GM19438 (cell line): ENCODE measurements around the gene ATP8A2.

Experiments used
- ATAC-seq: cut with Tn5 transposase; IDR thresholded peaks from one replicate; pipeline ENCODE4 v1.9.1; 2021; ENCODE audit warnings: low read depth; ENCODE audit not compliant: unreplicated experiment

Gene ATP8A2

GRCh38 chr13:25719666-25720065 is 347.9 kb downstream of the ATP8A2 start:
- no peak for ATAC-seq

GRCh38 chr13:25722893-25723292 is 351.1 kb downstream of the ATP8A2 start:
- ATAC-seq = no peak

DNA sequence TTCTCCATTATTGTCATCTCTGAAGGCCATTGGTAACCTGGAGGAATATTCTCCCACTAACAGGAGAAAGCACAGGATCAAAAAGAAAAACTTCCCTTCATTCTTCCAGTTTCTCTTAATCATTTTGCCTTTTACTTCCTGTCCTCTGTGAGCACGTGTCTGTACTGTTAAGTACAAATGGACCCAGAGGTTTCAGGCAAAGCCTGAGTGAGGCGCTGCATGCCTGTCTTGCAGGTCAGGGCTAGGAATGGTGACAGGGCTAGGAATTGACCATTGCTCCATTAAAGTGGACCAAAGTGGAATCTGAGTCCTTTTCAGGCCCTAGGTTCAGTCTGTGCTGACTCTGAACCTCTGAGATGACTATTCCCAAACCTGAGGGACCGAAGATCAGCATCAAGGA is 353.3 kb downstream of the ATP8A2 start:
- ATAC-seq = no peak

DNA sequence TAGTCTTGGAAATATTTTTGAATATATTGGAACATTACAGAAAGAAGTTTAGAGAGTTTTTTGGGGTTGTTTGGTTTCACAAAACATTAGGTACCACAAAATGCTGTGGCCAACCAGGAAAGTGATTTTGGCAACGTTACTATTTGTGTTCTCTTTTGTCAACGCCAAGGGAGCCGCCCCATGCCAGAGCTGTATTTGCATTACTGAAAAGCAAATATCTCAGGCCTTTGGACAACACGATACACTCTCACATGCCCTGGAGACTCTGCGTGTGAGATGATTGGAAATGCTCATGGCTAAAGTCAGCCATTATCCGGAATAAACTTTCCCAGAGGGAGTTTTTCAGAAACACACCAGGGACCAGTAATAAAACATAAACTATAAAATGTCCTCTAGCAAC is 355.5 kb downstream of the ATP8A2 start:
- no peak for ATAC-seq

- ATAC-seq = no peak
These were observed 356.0 kb downstream of the ATP8A2 start for GRCh38 chr13:25727810-25728209.

GRCh38 chr13:25729201-25729600 is 357.4 kb downstream of the ATP8A2 start:
- ATAC-seq = no peak

DNA sequence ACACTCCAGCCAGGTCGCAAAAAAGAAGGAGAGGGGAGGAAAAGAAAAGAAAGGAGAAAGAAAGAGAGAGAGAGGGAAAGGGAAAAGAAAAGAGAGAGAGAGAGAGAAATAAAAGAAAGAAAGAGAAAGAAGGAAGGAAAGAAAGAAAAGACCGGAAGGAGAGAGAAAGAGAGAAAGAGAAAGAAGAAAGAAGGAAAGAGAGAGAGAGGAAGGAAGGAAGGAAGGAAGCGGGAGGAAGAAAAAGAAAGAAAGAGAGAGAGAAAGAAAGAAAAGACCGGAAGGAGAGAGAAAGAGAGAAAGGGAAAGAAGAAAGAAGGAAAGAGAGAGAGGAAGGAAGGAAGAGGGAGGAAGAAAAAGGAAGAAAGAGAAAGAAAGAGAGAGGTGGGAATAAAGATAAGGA is 359.3 kb downstream of the ATP8A2 start:
- ATAC-seq = no peak

- ATAC-seq = no peak
These were observed 359.8 kb downstream of the ATP8A2 start for GRCh38 chr13:25731536-25731935.

GRCh38 chr13:25732111-25732865 is 360.5 kb downstream of the ATP8A2 start:
- no peak for ATAC-seq

- no peak for ATAC-seq
These were observed 361.3 kb downstream of the ATP8A2 start for GRCh38 chr13:25733001-25733491.

DNA sequence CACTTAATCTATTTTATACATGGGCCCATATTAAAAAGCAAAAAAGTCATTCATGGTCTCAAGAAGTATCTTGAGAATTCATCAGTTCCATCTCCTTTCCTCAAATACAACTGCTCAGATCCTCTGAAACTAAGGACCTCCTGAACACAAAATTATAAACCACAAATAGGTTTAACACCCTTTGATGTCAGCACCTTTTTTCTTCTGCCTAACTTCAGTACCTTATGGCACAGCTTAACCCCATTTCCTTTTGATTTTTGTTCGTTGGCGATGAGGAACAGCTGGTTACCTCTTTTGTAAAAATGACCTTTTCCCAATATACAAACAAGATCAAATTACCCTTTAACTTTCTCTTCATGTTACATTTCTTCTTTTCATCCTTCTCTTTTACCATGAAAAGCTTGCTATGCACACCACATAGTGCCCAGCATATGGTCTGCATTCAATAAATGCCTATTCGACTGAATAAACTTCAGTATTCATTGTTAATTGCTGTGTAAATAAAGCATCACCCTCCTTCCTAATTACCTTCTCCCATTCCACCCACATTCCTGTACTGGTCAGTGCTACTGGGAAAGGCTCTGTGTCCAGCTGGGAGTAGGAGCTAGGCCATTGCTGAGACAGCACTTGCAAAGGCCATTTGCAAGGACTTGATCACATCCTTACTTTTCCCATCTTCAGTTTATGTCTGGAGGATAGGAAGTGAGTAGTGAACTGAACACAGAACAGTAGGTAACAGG is 362.1 kb downstream of the ATP8A2 start:
- no peak for ATAC-seq

DNA sequence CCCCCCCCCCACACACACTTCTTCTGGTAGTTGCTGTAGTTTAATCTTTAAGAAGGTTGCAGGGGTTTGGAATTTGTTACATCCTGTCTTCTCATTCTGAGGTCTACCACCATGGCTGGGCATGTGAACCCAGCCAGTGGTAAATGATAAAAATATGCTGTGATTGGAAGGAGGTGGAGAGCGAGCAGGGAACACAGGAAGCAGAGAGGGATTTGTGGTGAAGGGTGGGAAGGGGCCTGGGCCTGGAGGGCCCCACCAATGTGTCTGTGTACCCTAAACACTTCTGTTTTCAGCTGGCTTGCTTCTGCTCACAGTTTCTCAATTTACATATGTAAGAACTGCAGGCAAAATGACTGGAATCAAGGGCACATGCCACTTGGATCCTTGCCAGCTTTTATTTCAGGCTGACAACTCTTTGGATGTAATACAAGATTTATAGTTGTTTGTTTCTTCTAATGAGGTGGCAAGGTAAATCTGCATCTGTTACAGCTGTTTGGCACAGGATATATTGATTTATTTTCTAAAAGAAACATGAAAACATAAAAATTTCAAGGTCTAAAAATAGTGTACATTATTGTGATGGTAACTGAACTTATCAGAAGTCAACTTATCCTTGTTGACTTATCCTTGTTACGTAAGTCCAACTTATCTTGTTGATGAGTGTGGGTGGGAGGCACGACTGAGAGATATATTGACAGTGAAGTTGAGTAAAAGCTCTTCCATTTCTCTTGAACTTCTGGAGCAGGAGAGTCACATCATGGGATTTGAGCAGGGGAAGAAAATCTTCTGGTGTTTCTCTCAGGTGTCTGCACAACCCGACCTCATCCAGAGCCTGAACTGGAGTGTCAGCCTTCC is 366.8 kb downstream of the ATP8A2 start:
- ATAC-seq = no peak

DNA sequence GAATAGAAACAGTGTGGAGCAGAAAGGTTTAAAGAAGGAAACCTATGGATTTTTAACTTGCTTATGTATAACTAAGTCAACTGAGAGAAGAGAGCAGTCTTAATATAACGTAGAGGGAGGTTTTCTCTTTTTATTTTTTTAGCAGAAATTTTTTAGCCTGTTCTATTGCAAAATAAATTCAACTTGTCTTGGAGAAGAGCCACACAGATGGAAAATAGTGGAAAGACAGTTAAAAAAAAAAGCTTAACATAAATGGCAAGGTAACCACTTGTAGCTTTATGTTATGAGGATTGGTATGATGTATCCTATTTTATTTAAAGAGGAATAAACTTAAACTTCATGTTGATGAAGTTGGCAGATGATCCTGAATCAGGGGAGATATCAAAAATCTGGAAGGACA is 367.6 kb downstream of the ATP8A2 start:
- ATAC-seq = no peak

DNA sequence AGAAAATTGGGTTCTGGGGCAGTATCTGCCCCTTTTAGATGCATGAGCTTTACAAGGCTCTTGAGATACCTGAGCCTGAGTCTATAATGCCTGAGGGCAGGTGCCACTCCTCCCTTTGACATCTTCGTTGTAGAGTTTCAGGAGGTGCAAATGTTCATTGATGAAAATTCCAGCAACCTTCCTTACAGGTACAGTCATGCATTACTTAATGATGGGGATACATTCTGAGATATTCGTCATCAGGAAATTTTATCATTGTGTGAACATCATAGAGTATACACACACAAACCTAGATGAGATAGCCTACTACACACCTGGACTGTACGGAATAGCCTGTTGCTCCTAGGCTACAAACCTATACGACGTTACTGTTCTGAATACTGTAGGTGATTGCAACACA is 370.0 kb downstream of the ATP8A2 start:
- ATAC-seq = no peak

GRCh38 chr13:25742220-25742619 is 370.4 kb downstream of the ATP8A2 start:
- no peak for ATAC-seq

DNA sequence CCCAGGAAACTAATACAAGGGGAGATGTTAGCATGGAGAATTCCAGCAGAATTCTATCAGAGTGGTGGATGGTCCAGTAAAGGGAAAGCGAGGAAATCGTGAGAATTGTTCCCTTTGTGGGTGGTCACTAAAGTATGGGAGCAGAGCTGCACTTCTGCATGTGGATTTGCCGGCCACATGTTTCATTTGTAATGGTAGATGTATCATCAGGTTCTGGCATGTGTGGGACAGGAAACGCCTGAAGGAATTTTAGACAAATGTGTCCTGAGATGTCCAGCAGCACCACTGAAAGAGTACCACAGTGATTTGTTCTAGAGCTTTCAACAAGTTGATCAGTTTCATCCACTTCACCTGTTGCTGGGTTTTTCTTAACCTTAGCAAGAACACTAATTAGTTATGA is 371.6 kb downstream of the ATP8A2 start:
- ATAC-seq = no peak

- no peak for ATAC-seq
These were observed 372.4 kb downstream of the ATP8A2 start for GRCh38 chr13:25744178-25744577.

- no peak for ATAC-seq
These were observed 374.4 kb downstream of the ATP8A2 start for GRCh38 chr13:25746131-25746530.

DNA sequence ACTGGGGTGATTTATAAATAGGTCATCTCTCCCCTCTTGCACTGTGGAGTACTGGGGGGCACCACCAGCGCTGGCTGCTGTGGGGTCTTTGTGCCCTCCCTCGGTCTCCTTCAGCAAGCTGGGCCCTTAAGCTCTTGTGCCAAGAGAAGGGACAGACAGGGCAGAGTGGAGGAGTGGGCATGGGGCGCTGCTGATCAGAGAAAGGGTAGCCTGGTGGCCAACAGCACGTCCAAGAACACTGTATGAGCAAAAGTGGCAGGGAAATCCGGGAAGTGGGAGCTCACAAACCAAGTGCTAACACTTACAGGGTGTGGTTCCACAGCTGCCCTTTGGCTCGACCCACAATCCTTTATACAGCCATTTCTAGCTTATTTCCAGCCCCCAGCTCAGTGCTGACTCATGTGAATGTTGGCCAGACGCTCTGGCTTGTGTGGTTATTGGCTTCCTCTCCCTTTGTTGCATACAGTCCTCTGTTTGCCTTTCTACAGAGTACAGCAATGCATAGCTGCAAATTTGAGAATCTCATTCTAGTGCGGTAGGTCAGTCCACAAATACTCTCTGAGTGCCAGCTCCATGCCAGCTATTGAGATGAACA is 381.3 kb downstream of the ATP8A2 start:
- no peak for ATAC-seq

- ATAC-seq = no peak
These were observed 382.2 kb downstream of the ATP8A2 start for GRCh38 chr13:25753976-25754375.

DNA sequence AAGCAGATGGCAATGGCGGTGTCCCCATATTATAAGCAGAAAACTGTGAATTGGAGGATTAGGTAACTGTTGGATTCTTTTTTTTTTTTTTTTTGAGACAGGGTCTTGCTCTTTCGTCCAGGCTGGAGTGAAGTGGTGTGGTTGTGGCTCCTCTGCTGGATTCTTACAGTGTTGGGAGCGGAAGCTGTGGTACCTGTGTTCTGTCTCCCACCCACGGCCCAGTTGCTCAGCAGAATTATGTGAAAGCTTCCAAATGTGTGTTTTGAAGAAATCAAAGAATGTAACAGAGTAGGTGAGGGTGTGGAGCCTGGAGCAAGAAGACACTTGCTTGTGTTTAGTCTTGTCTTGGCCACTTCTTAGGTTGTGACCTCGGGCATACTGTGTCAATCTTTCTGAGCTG is 384.5 kb downstream of the ATP8A2 start:
- no peak for ATAC-seq
